ENCODE measurements around the gene CEP162.
"Not testable (repeated sequence)": the region's sequence is repeated elsewhere in the genome, so short reads cannot be mapped to it uniquely, and the experiment has no call there.

CEP162 gene

GRCh38 chr6:84103029-84103428, 124.4 kb downstream of the CEP162 start:
- FAIRE-seq (no peak), DNase-seq (ENCODE audit: extremely low spot score, insufficient read length, low read depth) (no peak)

GRCh38 chr6:84095156-84095555, 132.3 kb downstream of the CEP162 start:
- DNase-seq (ENCODE audit: extremely low spot score, insufficient read length, low read depth): no peak
- FAIRE-seq: no peak

- DNase-seq (ENCODE audit: extremely low spot score, insufficient read length, low read depth): no peak
- FAIRE-seq: peak; percentile 59
Measured at GRCh38 chr6:84093441-84094435, 133.7 kb downstream of the CEP162 start.

- DNase-seq (ENCODE audit: extremely low spot score, insufficient read length, low read depth) (no peak), FAIRE-seq (no peak)
Measured at GRCh38 chr6:84089552-84089951, 137.9 kb downstream of the CEP162 start.

- DNase-seq (ENCODE audit: extremely low spot score, insufficient read length, low read depth) (no peak), FAIRE-seq (no peak)
Measured at GRCh38 chr6:84089081-84089480, 138.4 kb downstream of the CEP162 start.

- DNase-seq (ENCODE audit: extremely low spot score, insufficient read length, low read depth): no peak
- no peak for FAIRE-seq
Measured at GRCh38 chr6:84086545-84087429, 140.7 kb downstream of the CEP162 start.

GRCh38 chr6:84086056-84086455, 141.4 kb downstream of the CEP162 start:
- no peak for DNase-seq (ENCODE audit: extremely low spot score, insufficient read length, low read depth)
- no peak for FAIRE-seq

GRCh38 chr6:84084705-84085104, 142.7 kb downstream of the CEP162 start:
- not testable (repeated sequence) for FAIRE-seq; DNase-seq (ENCODE audit: extremely low spot score, insufficient read length, low read depth)

GRCh38 chr6:84082689-84083265, 144.7 kb downstream of the CEP162 start:
- no peak for FAIRE-seq
- no peak for DNase-seq (ENCODE audit: extremely low spot score, insufficient read length, low read depth)

- FAIRE-seq: no peak
Measured at GRCh38 chr6:84081222-84081621, 146.2 kb downstream of the CEP162 start.

GRCh38 chr6:84078335-84078734, 149.1 kb downstream of the CEP162 start:
- FAIRE-seq (no peak), DNase-seq (ENCODE audit: extremely low spot score, insufficient read length, low read depth) (no peak)

More at GRCh38 chr6:84081222-84081621, 146.2 kb downstream of the CEP162 start:
- no peak for DNase-seq (ENCODE audit: extremely low spot score, insufficient read length, low read depth)

GRCh38 chr6:84077645-84078044, 149.8 kb downstream of the CEP162 start:
- DNase-seq (ENCODE audit: extremely low spot score, insufficient read length, low read depth) (no peak), FAIRE-seq (no peak)

GRCh38 chr6:84074988-84075781, 152.3 kb downstream of the CEP162 start:
- FAIRE-seq: no peak
- DNase-seq (ENCODE audit: extremely low spot score, insufficient read length, low read depth): no peak
